ENCODE measurements around the gene TERB1. TPM values are rescaled to one million over a fixed set of nuclear protein-coding genes. Genes with fewer than 3 reads are reported as not detected.

The TERB1 gene, protein sequence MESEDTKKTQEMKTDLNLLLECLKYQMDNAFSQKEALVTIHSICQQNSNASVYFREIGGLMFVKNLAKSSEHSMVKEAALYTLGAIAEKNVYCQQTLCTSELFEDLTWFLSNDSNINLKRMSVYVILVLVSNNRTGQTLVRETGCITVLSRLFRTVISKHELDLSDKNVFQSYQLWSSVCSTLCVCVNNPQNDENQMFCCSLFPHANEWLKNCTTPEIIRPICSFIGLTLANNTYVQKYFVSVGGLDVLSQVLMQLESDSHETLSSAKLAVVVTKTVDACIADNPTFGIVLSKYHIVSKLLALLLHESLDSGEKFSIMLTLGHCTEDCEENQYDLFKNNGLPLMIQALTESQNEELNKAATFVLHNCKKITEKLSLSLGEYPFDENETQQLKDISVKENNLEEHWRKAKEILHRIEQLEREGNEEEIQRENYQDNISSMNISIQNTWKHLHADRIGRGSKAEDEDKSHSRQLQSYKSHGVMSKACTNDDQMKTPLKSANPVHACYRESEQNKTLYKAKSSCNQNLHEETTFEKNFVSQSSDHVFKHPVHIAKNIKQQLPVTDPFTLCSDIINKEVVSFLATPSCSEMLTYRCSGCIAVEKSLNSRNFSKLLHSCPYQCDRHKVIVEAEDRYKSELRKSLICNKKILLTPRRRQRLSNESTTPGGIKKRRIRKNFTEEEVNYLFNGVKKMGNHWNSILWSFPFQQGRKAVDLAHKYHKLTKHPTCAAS
- total RNA-seq: not detected

DNA sequence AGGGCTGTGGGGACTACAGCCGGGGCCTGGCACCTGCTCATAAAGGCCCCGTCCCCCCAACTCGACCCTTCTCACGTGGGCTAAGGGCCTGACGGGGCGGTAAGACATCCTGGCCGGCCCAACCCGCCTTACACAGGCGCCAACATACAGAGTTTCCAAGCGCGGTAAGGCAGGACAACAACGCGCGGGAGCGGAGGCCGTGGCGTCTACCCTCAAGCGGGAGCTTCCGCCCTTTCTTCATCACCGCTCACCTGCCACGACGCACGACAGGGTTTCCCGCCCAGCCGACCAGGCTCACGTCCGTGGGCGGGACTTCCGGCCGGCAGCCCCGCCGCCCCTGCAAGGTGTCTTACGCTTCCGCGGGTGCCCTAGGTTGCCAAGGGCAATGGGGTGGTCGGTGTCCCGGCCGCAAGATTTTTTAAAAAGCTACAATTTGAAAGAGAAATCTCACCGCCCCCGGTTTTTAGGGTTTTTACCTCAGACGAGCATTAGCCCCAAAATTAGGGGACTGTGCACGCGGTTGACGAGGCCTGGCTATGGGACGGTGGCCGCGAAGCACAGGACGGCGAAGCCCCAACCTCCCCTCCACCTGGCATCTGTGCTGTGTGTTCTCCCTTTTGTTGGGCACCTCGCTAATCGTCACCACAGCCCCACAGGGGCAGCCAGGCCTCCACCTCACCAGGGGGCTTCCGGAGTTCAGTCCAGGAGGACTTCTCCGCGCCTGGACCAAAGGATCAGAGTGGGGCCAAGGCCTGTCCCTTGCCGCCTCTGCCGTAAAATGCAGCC, at the start of gene TERB1:
TSS of gene TERB1 (minus strand) at position 265 of the 786 bp plus-strand sequence. CDS start 4,786 bp downstream, outside the sequence.
- Mint-ChIP-seq H3K9me3 (ENCODE audit: insufficient read depth) (no peaks in the 10 kb centered on the region), H3K4me1 (ENCODE audit: low read depth) (no peaks in the 10 kb centered on the region), H3K4me3 (no peak within 1 kb of the TSS), H3K27ac (no peak within 1 kb of the TSS), H3K27me3 (ENCODE audit: low read depth) (no peaks in the 10 kb centered on the region), H3K36me3 (ENCODE audit: low read depth) (peaks cover 21% of the 10 kb centered on the region)
- DNase-seq: no peak
- ChIA-PET POLR2A (no interaction called here), CTCF (no interaction called here)
- ATAC-seq: no peak

DNA sequence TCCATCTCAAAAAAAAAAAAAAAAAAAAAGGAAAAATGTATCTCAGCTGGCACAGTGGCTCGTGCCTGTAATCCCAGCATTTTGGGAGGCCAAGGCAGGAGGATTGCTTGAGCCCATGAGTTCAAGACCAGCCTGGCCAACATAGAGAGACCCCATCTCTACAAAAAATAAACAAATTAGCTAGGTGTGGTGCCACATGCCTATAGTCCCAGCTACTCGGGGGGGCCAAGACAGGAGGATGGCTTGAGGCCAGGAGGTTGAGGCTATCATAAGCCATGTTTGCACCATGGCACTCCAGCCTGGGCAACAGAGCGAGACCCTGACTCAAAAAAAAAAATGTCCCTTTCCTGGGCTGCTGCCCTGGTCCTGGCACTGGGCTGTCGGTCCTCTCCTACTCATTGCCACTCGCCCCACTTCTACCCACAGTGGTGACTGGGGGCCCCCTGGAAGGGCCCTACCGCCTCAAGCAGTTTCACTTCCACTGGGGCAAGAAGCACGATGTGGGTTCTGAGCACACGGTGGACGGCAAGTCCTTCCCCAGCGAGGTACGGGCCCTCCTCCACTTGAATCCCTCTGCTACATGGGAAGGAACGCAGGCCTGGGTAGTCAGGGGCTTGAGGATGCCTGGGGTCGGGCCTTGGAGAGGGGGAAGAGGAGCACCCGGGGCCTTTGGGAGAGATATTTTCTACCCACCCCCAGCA, 48.9 kb upstream of the TERB1 start:
- Mint-ChIP-seq H3K27me3 (ENCODE audit: low read depth) (peaks cover 14% of the 10 kb centered on the region), H3K36me3 (ENCODE audit: low read depth) (no peaks in the 10 kb centered on the region), H3K9me3 (ENCODE audit: insufficient read depth) (no peaks in the 10 kb centered on the region), H3K4me3 (no peak overlapping the region), H3K4me1 (ENCODE audit: low read depth) (peaks cover 24% of the 10 kb centered on the region), H3K27ac (no peak overlapping the region)
- DNase-seq (no peak), ATAC-seq (no peak)
- ChIA-PET POLR2A (interaction anchor here (0.5 kb wide), 1 partner anchor 18 kb away, joined by 3 read pairs; no protein-coding TSS in a partner anchor), CTCF (interaction anchor here (1.4 to 12.5 kb wide), 3 partner anchors 17 to 23 kb away, joined by 6 to 107 read pairs (median 11); partner anchors contain the start of gene NAE1)

DNA sequence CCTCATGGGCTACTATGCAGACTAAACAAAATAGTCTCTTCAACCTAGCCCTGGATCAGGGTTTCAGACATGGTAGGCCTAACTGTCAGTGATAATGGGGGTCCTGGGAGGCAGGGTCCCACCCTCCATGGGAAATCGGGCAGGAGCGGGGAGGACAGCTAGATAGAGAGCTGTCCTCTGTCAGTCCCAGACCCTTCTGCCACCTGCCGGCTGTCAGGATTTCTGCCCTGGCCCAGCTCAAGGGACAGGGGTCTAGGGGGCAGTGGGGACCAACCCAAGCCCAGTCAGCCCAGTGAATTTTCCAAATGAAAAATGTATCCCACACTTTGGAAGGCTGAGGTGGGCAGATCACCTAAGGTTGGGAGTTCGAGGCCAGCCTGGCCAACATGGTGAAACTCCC, 48.2 kb upstream of the TERB1 start:
- DNase-seq (no peak), ATAC-seq (no peak)
- Mint-ChIP-seq H3K36me3 (ENCODE audit: low read depth) (no peaks in the 10 kb centered on the region), H3K9me3 (ENCODE audit: insufficient read depth) (no peaks in the 10 kb centered on the region), H3K4me1 (ENCODE audit: low read depth) (peaks cover 28% of the 10 kb centered on the region), H3K27me3 (ENCODE audit: low read depth) (peaks cover 19% of the 10 kb centered on the region), H3K4me3 (no peak overlapping the region), H3K27ac (no peak overlapping the region)
- ChIA-PET CTCF (interaction anchor here (1.1 to 12.5 kb wide), 4 partner anchors 18 to 122 kb away, joined by 4 to 107 read pairs (median 18); partner anchors contain the start of gene NAE1), POLR2A (interaction anchor here (0.5 kb wide), 1 partner anchor 26 kb away, joined by 5 read pairs; no protein-coding TSS in a partner anchor)

DNA sequence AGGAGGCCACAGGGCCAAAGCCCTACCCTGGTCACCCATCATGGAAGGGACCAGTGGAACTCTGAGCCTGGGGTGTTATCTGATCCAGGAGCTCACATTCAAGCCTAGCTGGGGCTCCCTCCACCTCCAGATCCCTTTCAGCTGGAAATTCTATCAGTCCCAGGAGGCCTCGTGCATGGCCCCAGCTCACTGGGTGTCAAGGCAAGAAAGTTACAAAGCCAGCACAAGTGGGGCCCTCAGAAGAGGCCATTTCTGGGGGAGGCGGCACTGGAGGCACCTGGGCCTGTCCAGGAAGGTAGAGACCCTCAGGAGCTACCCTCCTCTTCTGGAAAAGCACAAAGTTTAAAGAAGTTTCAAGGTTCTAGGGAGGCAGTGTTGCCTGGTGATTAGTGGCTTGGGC, 47.6 kb upstream of the TERB1 start:
- Mint-ChIP-seq H3K9me3 (ENCODE audit: insufficient read depth) (no peaks in the 10 kb centered on the region), H3K27ac (no peak overlapping the region), H3K27me3 (ENCODE audit: low read depth) (peaks cover 19% of the 10 kb centered on the region), H3K36me3 (ENCODE audit: low read depth) (no peaks in the 10 kb centered on the region), H3K4me3 (no peak overlapping the region), H3K4me1 (ENCODE audit: low read depth) (peaks cover 29% of the 10 kb centered on the region)
- DNase-seq: no peak
- no peak for ATAC-seq
- POLR2A ChIA-PET: interaction anchor here (0.5 kb wide), 1 partner anchor 26 kb away, joined by 5 read pairs; no protein-coding TSS in a partner anchor
- CTCF ChIA-PET: interaction anchor here (1.1 to 12.5 kb wide), 5 partner anchors 18 to 121 kb away, joined by 3 to 107 read pairs (median 11); partner anchors contain the start of gene NAE1

DNA sequence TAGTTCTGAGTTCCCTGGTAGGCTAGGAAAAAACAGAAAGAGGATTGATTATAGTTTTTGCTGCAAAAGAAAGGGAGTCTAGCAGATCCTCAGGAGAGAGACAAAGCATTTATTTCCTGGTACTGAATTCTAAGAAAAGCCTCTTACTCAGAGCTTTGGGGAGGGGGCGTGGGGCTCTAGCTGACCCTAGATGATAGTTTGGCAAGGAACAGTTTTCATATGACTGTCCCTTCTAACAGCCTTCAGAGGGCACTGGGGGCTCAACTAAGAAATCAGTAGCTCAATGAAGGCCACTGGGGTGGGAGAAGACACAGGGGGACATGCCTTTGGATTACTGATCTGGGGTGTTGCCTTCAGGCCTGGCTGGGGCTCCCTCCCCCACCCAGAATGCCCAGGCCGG, 46.8 kb upstream of the TERB1 start:
- POLR2A ChIA-PET: interaction anchor here (0.5 kb wide), 1 partner anchor 32 kb away, joined by 3 read pairs; no protein-coding TSS in a partner anchor
- DNase-seq (no peak), ATAC-seq (no peak)
- Mint-ChIP-seq H3K9me3 (ENCODE audit: insufficient read depth) (no peaks in the 10 kb centered on the region), H3K36me3 (ENCODE audit: low read depth) (no peaks in the 10 kb centered on the region), H3K27ac (no peak overlapping the region), H3K4me1 (ENCODE audit: low read depth) (peaks cover 31% of the 10 kb centered on the region), H3K4me3 (no peak overlapping the region), H3K27me3 (ENCODE audit: low read depth) (peaks cover 28% of the 10 kb centered on the region)
- CTCF ChIA-PET: interaction anchor here (1.3 to 12.5 kb wide), 5 partner anchors 17 to 25 kb away, joined by 3 to 107 read pairs (median 11); partner anchors contain the start of gene NAE1

DNA sequence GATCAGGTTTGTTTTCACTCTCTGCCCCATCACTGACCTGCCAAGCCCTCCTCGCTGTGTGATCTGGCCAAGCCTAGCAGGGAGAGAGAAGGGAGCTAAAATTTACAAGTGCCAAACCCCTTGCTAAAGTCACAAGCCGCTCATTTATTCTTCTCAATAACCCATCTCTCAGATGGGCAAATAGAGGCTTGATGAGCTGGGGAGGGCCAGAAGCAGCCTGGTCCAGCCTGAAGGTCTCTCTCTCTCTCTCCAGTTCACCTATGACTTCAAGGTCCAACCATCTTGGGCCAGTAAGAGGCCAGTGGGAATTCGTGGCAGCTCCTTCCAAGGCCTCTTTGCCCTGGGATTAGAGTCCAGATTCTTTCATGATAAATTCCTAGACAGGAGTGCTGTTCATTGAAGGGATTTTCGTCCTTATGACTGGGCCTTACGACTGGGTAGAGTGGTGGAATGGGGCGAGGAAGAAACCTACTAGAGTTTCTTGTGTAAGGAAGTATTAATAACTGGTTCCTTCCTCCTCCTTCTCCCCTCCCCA, 46.2 kb upstream of the TERB1 start:
- no peak overlapping the region for H3K27ac Mint-ChIP-seq
- no peaks in the 10 kb centered on the region for H3K9me3 Mint-ChIP-seq (ENCODE audit: insufficient read depth)
- H3K4me3 Mint-ChIP-seq: no peak overlapping the region
- H3K4me1 Mint-ChIP-seq (ENCODE audit: low read depth): peaks cover 27% of the 10 kb centered on the region
- no peaks in the 10 kb centered on the region for H3K36me3 Mint-ChIP-seq (ENCODE audit: low read depth)
- POLR2A ChIA-PET: no interaction called here
- CTCF ChIA-PET: interaction anchor here (1.3 to 12.5 kb wide), 5 partner anchors 17 to 25 kb away, joined by 3 to 107 read pairs (median 11); partner anchors contain the start of gene NAE1
- peaks cover 34% of the 10 kb centered on the region for H3K27me3 Mint-ChIP-seq (ENCODE audit: low read depth)
- no peak for DNase-seq
- ATAC-seq: no peak

DNA sequence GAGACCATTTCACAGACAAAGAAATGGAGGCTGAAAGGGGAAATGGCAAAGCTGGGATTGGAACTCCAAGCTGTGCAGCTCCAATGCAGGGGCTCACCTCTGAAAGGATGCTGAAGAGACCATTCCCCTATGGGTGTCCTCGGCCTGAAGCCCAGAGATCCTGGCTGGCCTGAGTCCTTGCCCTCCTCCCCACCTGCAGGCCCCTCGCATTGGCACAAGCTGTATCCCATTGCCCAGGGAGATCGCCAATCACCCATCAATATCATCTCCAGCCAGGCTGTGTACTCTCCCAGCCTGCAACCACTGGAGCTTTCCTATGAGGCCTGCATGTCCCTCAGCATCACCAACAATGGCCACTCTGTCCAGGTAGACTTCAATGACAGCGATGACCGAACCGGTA, 45.4 kb upstream of the TERB1 start:
- CTCF ChIA-PET: interaction anchor here (0.9 to 12.5 kb wide), 3 partner anchors 16 to 196 kb away, joined by 3 to 107 read pairs (median 24); partner anchors contain the start of gene NAE1
- Mint-ChIP-seq H3K4me3 (no peak overlapping the region), H3K36me3 (ENCODE audit: low read depth) (no peaks in the 10 kb centered on the region), H3K4me1 (ENCODE audit: low read depth) (peaks cover 26% of the 10 kb centered on the region), H3K27me3 (ENCODE audit: low read depth) (peaks cover 37% of the 10 kb centered on the region), H3K9me3 (ENCODE audit: insufficient read depth) (no peaks in the 10 kb centered on the region), H3K27ac (no peak overlapping the region)
- POLR2A ChIA-PET: interaction anchor here (0.6 to 1.6 kb wide), 2 partner anchors 28 to 180 kb away, joined by 3 to 4 read pairs; no protein-coding TSS in a partner anchor
- DNase-seq (no peak), ATAC-seq (no peak)

DNA sequence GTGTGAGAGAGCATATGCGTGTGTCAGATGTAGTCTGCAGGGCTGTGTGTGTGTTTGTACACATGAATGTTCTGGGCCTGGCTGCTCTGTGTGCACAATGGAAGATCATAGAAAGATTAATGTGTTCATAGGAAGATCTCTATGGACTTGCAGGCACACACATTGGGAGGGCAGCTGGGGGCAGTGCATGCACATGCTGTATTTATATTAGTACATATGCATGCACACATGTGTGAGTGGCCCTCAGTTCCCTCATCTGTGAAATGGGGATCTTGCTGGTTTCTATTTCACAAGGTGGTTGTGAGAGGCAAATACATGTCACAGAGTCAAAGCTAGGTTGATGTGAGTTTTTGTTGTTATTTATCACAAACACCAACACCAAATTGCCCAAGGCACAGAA, 44.9 kb upstream of the TERB1 start:
- ChIA-PET CTCF (interaction anchor here (0.9 to 12.5 kb wide), 4 partner anchors 15 to 195 kb away, joined by 3 to 107 read pairs (median 20); partner anchors contain the start of gene NAE1), POLR2A (interaction anchor here (0.6 to 1.6 kb wide), 2 partner anchors 28 to 180 kb away, joined by 3 to 4 read pairs; no protein-coding TSS in a partner anchor)
- DNase-seq: no peak
- no peak overlapping the region for H3K27ac Mint-ChIP-seq
- no peaks in the 10 kb centered on the region for H3K36me3 Mint-ChIP-seq (ENCODE audit: low read depth)
- ATAC-seq: no peak
- peaks cover 25% of the 10 kb centered on the region for H3K4me1 Mint-ChIP-seq (ENCODE audit: low read depth)
- no peaks in the 10 kb centered on the region for H3K9me3 Mint-ChIP-seq (ENCODE audit: insufficient read depth)
- H3K4me3 Mint-ChIP-seq: no peak overlapping the region
- H3K27me3 Mint-ChIP-seq (ENCODE audit: low read depth): peaks cover 40% of the 10 kb centered on the region

DNA sequence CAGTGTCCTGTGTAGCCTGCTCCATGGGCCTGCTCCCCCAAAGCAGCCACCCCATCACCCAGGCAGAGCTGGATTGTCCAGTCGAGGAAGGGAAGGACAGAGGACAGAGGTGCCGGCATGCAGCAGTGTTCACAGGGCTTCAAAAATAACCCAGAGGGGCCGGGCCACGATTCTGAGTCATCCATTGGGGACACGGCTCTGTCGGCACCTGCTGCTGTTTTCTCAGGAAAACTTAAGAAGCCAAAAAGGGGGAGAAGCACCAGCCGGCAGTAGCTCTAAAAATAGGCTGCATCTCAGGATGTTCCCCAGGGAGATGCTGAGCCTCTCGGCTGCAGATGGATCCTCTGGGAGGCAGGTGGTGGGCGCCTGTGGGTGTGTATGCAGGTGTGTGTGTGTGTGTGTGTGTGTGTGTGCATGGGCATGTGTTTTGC, 44.4 kb upstream of the TERB1 start:
- no peak overlapping the region for H3K4me3 Mint-ChIP-seq

DNA sequence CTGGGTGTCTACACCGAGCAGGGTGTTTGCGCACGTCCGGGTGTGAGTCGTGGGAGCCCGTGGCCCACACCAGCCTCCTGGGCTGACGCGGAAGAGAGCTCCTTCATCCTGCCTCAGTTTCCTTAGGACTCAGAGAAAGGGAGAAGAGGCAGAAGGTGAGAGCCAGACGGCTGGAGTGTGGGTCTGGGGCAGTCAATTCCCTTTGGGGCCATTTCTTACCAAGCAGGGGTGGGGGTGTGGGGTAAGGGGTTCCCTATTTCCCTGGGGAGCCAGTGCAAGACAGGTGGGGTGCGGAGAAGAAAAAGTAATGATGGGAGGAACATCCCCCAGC, 43.7 kb upstream of the TERB1 start:
- no peaks in the 10 kb centered on the region for H3K9me3 Mint-ChIP-seq (ENCODE audit: insufficient read depth)
- H3K27me3 Mint-ChIP-seq (ENCODE audit: low read depth): peaks cover 44% of the 10 kb centered on the region
- no peak for ATAC-seq
- H3K4me1 Mint-ChIP-seq (ENCODE audit: low read depth): peaks cover 25% of the 10 kb centered on the region
- H3K4me3 Mint-ChIP-seq: no peak overlapping the region
- H3K36me3 Mint-ChIP-seq (ENCODE audit: low read depth): no peaks in the 10 kb centered on the region
- CTCF ChIA-PET: interaction anchor here (3.2 to 12.5 kb wide), 2 partner anchors 14 to 23 kb away, joined by 16 to 107 read pairs; partner anchors contain the start of gene NAE1
- POLR2A ChIA-PET: interaction anchor here (1.6 kb wide), 1 partner anchor 30 kb away, joined by 4 read pairs; no protein-coding TSS in a partner anchor
- DNase-seq: no peak
- no peak overlapping the region for H3K27ac Mint-ChIP-seq

More for the DNA sequence above, 44.4 kb upstream of the TERB1 start:
- H3K27me3 Mint-ChIP-seq (ENCODE audit: low read depth): peaks cover 42% of the 10 kb centered on the region
- no peaks in the 10 kb centered on the region for H3K36me3 Mint-ChIP-seq (ENCODE audit: low read depth)
- ChIA-PET POLR2A (interaction anchor here (1.6 kb wide), 1 partner anchor 29 kb away, joined by 4 read pairs; no protein-coding TSS in a partner anchor), CTCF (interaction anchor here (3.2 to 12.5 kb wide), 2 partner anchors 15 to 22 kb away, joined by 16 to 107 read pairs; partner anchors contain the start of gene NAE1)
- peaks cover 25% of the 10 kb centered on the region for H3K4me1 Mint-ChIP-seq (ENCODE audit: low read depth)
- H3K9me3 Mint-ChIP-seq (ENCODE audit: insufficient read depth): no peaks in the 10 kb centered on the region
- ATAC-seq (no peak), DNase-seq (no peak)
- no peak overlapping the region for H3K27ac Mint-ChIP-seq
